Endothelial cell of umbilical vein (primary cell): ENCODE data around the gene SERPINB10. TPM values are rescaled to one million over a fixed set of nuclear protein-coding genes. Genes with fewer than 3 reads are reported as not detected.

ENCODE experiments used
- BruUV-seq: library from RNA; stranded (reverse); fragments of 400-500 nt; replicated peaks from 2 replicates; lab custom pipeline; 2021; lab: Mats Ljungman, UMichigan
- CTCF ChIA-PET: fragments of 300-600, 350-600 bp; sonication (Branson Sonifier 250); formaldehyde crosslinking; loops from one replicate; lab custom pipeline; 2021; ENCODE audit warnings: antibody characterized with exemption, inconsistent platforms; lab: Charles Lee
- POLR2A ChIA-PET: fragments of 300-600, 350-600 bp; sonication (Branson Sonifier 250); formaldehyde crosslinking; loops from one replicate; lab custom pipeline; 2021; ENCODE audit warnings: antibody characterized with exemption, inconsistent platforms; lab: Charles Lee
- DNase-seq: peaks from one replicate; pipeline ENCODE4 v3.0.0-alpha.2; 2011; ENCODE audit warnings: low read depth, low spot score
- FAIRE-seq: peaks from 2 replicates; lab custom pipeline; 2011; peaks lifted over from hg19 to GRCh38; lab: Jason Lieb, UNC
- H2AFZ ChIP-seq: 2 replicates; pipeline ENCODE4 v1.6.0; 2012; ENCODE audit warnings: low read depth, low read length, control low read depth, inconsistent platforms
- H3K27ac ChIP-seq: 2 replicates; pipeline ENCODE4 v1.5.1; 2011; ENCODE audit warnings: low read depth, mild to moderate bottlenecking, control low read depth, low read length, moderate library complexity; ENCODE audit not compliant: insufficient read depth
- H3K27me3 ChIP-seq, 2 experiments: 2 replicates each; pipeline versions ENCODE4 v1.6.0 to v1.6.1; 2011; ENCODE audit warnings: low read length in 2 of 2, mixed read lengths in 1 of 2; ENCODE audit not compliant: control insufficient read depth in 2 of 2, insufficient read depth in 2 of 2
- H3K36me3 ChIP-seq, 2 experiments: 2 replicates in 1 of 2; 3 replicates in 1 of 2; pipeline ENCODE4 v1.5.1; 2011; ENCODE audit warnings: low read length in 2 of 2, mild to moderate bottlenecking in 1 of 2, moderate library complexity in 1 of 2; ENCODE audit not compliant: control insufficient read depth in 2 of 2, insufficient read depth in 2 of 2; ENCODE audit errors: extremely low read depth in 1 of 2
- H3K4me1 ChIP-seq: 3 replicates; pipeline ENCODE4 v1.5.1; 2011; ENCODE audit warnings: mild to moderate bottlenecking, low read length; ENCODE audit not compliant: control insufficient read depth, insufficient read depth; ENCODE audit errors: extremely low read depth
- H3K4me2 ChIP-seq: 2 replicates; pipeline ENCODE4 v1.6.1; 2011; ENCODE audit warnings: low read length, control low read depth, mixed read lengths; ENCODE audit not compliant: insufficient read depth
- H3K4me3 ChIP-seq, 3 experiments: fragments of 200-600 bp in 1 of 3; sonication (generic), shearing (Covaris generic) in 1 of 3; replicated peaks in 1 of 3; 2 replicates each; pipeline ENCODE4 v1.5.1; 2011 to 2016; ENCODE audit warnings: control low read depth in 3 of 3, low read length in 3 of 3, mild to moderate bottlenecking in 2 of 3, inconsistent platforms in 1 of 3, low read depth in 1 of 3, moderate library complexity in 1 of 3; ENCODE audit not compliant: insufficient read depth in 1 of 3
- H3K79me2 ChIP-seq: 2 replicates; pipeline ENCODE4 v1.6.0; 2012; ENCODE audit warnings: low read length, inconsistent platforms; ENCODE audit not compliant: control insufficient read depth, insufficient read depth
- H3K9ac ChIP-seq: replicated peaks from 2 replicates; pipeline ENCODE3; 2011; ENCODE audit warnings: low read length, control low read depth; ENCODE audit not compliant: insufficient read depth; ENCODE audit errors: extremely low read depth
- H3K9me1 ChIP-seq: replicated peaks from 3 replicates; pipeline ENCODE4 v1.6.0; 2011; ENCODE audit warnings: mild to moderate bottlenecking, low read length; ENCODE audit not compliant: control insufficient read depth, insufficient read depth; ENCODE audit errors: extremely low read depth
- H3K9me3 ChIP-seq: replicated peaks from 2 replicates; pipeline ENCODE4 v1.5.1; 2012; ENCODE audit warnings: low read length, inconsistent platforms; ENCODE audit not compliant: control insufficient read depth, insufficient read depth
- H4K20me1 ChIP-seq: replicated peaks from 2 replicates; pipeline ENCODE3; 2011; ENCODE audit warnings: mild to moderate bottlenecking, low read length; ENCODE audit not compliant: control insufficient read depth, insufficient read depth; ENCODE audit errors: extremely low read depth
- EZH2 ChIP-seq: IDR thresholded peaks from 2 replicates; pipeline ENCODE4 v1.6.1; 2012; ENCODE audit warnings: borderline replicate concordance, low read depth, mild to moderate bottlenecking, moderate library complexity, low read length, inconsistent platforms; ENCODE audit not compliant: severe bottlenecking
- FOS ChIP-seq: IDR thresholded peaks from 2 replicates; pipeline ENCODE4 v1.6.1; 2011; ENCODE audit warnings: mild to moderate bottlenecking, low read length, moderate library complexity, borderline replicate concordance; ENCODE audit not compliant: insufficient read depth
- GATA2 ChIP-seq: IDR thresholded peaks from 2 replicates; pipeline ENCODE4 v1.7.0; 2011; ENCODE audit warnings: low read depth, mild to moderate bottlenecking, moderate library complexity, mixed read lengths, low read length; ENCODE audit not compliant: insufficient read length, insufficient read depth
- JUN ChIP-seq: IDR thresholded peaks from 2 replicates; pipeline ENCODE4 v1.6.1; 2011; ENCODE audit warnings: borderline replicate concordance, low read depth; ENCODE audit not compliant: insufficient read length, insufficient read depth
- MYC ChIP-seq: IDR thresholded peaks from one replicate; pipeline ENCODE4 v1.6.1; 2011; ENCODE audit warnings: mild to moderate bottlenecking, low read depth, low read length
- POLR2A ChIP-seq: IDR thresholded peaks from 2 replicates; pipeline ENCODE4 v1.6.1; 2012; ENCODE audit warnings: low read depth, mild to moderate bottlenecking, control low read depth, low read length
- dilution Hi-C: fragments of 300-500 bp; cut with MboI; formaldehyde crosslinking; loops from one replicate; pipeline ENCODE4 v1.15.0; 2019; ENCODE audit warnings: low sequenced_read_pairs; ENCODE audit not compliant: extremely low pct_ligation_motif_present
- intact Hi-C: fragments of 100-400 bp; cut with micrococcal nuclease; formaldehyde crosslinking; loops from one replicate; pipeline ENCODE4 v1.10.0; 2022
- polyA plus RNA-seq, 4 experiments: library from polyadenylated mRNA; depleted of rRNA in 3 of 4; stranded (reverse) in 3 of 4; unstranded in 1 of 4; fragments of >200 nt; gene quantifications; 2 replicates each; pipeline versions ENCODE4 v1.2.1 to v1.2.3, GENCODE V29; 2011 to 2012; ENCODE audit warnings: missing spikeins in 1 of 4
- total RNA-seq: library from RNA; stranded (reverse); gene quantifications from 2 replicates; pipeline ENCODE4 v1.2.3, GENCODE V29; 2021
- TF ChIP-seq, protein P1 (sequence below), 2 donors: IDR thresholded peaks; 1 replicate in 1 of 2; 2 replicates in 1 of 2; pipeline ENCODE4 v1.5.1; 2011; ENCODE audit warnings: low read length in 2 of 2, mild to moderate bottlenecking in 2 of 2, moderate library complexity in 2 of 2, control low read depth in 1 of 2, inconsistent platforms in 1 of 2, low read depth in 1 of 2; ENCODE audit not compliant: insufficient read depth in 1 of 2; ENCODE audit errors: extremely low read depth in 1 of 2
- TF ChIP-seq, protein P2 (sequence below): IDR thresholded peaks from 2 replicates; pipeline ENCODE4 v1.6.1; 2011; ENCODE audit not compliant: insufficient read depth, insufficient read length

Gene SERPINB10
- total and polyA plus RNA-seq, 2 donors (not counting 3 experiments of a cell fraction or from before 2014, with no cell fraction given) = not detected

DNA sequence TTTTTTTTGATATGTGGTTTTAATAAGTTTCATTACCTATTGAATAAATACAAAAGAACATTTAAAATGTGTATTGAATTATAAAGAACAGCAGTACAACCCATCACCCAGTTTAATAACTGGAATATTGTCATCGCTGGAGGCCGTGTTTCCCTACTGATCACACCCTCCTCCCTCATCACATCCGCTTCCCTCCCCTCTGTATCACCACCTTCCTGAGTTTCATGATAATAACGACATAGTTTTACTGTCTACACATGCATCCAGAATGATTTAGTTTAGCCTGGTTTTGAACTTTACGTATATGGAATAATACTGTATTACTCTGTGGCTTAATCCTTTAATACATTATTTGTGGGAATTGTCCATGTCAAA lies 64.2 kb downstream of the SERPINB10 start:
- no peak for FAIRE-seq
- intact Hi-C loops = no loop called here
- POLR2A ChIA-PET = no interaction called here

More for the DNA sequence above, 64.2 kb downstream of the SERPINB10 start:
- TF ChIP-seq, protein P1, sequence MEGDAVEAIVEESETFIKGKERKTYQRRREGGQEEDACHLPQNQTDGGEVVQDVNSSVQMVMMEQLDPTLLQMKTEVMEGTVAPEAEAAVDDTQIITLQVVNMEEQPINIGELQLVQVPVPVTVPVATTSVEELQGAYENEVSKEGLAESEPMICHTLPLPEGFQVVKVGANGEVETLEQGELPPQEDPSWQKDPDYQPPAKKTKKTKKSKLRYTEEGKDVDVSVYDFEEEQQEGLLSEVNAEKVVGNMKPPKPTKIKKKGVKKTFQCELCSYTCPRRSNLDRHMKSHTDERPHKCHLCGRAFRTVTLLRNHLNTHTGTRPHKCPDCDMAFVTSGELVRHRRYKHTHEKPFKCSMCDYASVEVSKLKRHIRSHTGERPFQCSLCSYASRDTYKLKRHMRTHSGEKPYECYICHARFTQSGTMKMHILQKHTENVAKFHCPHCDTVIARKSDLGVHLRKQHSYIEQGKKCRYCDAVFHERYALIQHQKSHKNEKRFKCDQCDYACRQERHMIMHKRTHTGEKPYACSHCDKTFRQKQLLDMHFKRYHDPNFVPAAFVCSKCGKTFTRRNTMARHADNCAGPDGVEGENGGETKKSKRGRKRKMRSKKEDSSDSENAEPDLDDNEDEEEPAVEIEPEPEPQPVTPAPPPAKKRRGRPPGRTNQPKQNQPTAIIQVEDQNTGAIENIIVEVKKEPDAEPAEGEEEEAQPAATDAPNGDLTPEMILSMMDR (IDR thresholded peaks at IDR 0.05; ENCODE audit: extremely low read depth in 1 of 2, insufficient read depth in 1 of 2, low read depth in 1 of 2, low read length in 2 of 2) = no peak
- TF ChIP-seq MYC (no peak), FOS (no peak), POLR2A (no peak), GATA2 (no peak), JUN (no peak), EZH2 (no peak)
- TF ChIP-seq, protein P2, sequence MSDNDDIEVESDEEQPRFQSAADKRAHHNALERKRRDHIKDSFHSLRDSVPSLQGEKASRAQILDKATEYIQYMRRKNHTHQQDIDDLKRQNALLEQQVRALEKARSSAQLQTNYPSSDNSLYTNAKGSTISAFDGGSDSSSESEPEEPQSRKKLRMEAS = no peak
- Histone ChIP-seq H3K27ac (no peak overlapping the region), H3K9me3 (no peaks in the 10 kb centered on the region), H3K9ac (no peak overlapping the region), H3K79me2 (peaks cover 45% of the 10 kb centered on the region), H3K27me3 (no peaks in the 10 kb centered on the region), H4K20me1 (no peaks in the 10 kb centered on the region), H3K4me2 (no peak overlapping the region), H3K4me1 (peaks cover 14% of the 10 kb centered on the region), H3K36me3 (no peaks in the 10 kb centered on the region), H3K4me3 (no peak overlapping the region), H3K9me1 (no peaks in the 10 kb centered on the region), H2AFZ (no peak overlapping the region)
- BruUV-seq = no TSS peak
- CTCF ChIA-PET = interaction anchor here (5.2 kb wide), 1 partner anchor 8 kb away, joined by 61 read pairs; no protein-coding TSS in a partner anchor
- no peak for DNase-seq
- dilution Hi-C loops = no loop called here
